HCT116 (cell line): ENCODE data around the gene TIMM13. TPM values are rescaled to one million over a fixed set of nuclear protein-coding genes. Genes with fewer than 3 reads are reported as not detected.

ENCODE experiments used
- ATAC-seq: fragments of 200-7000 bp; cut with Tn5 transposase; 2 replicates; pipeline ENCODE4 v1.9.1; 2020; ENCODE audit warnings: mild to moderate bottlenecking, moderate library complexity
- BruUV-seq: library from RNA; stranded (reverse); fragments of 400-500 nt; replicated peaks from 2 replicates; lab custom pipeline; 2021; lab: Mats Ljungman, UMichigan
- CTCF ChIA-PET: fragments of 300-600 bp; sonication (Branson Sonifier 250); formaldehyde crosslinking; loops from one replicate; lab custom pipeline; 2021; ENCODE audit warnings: antibody characterized with exemption; lab: Charles Lee
- POLR2A ChIA-PET: fragments of 300-600, 350-600 bp; sonication (Branson Sonifier 250); formaldehyde crosslinking; loops from one replicate; lab custom pipeline; 2021; ENCODE audit warnings: antibody characterized with exemption; lab: Charles Lee
- RAD21 ChIA-PET, 2 experiments: fragments of 300-600 bp; sonication (Branson Sonifier 250); formaldehyde crosslinking; loops; one replicate each; lab custom pipeline; 2023; ENCODE audit warnings: low total read pairs in 2 of 2; ENCODE audit not compliant: uncharacterized antibody in 2 of 2, unreplicated experiment in 2 of 2, low non-redundant PET in 1 of 2; lab: Charles Lee
- DNase-seq: peaks from one replicate; pipeline ENCODE4 v3.0.0-alpha.2; 2010; ENCODE audit warnings: low read depth, low spot score
- H2AFZ ChIP-seq: fragments of 200-600 bp; shearing (Covaris generic), sonication (generic); 2 replicates; pipeline ENCODE4 v1.6.1; 2017; ENCODE audit warnings: low read depth, mixed run types, mixed read lengths, antibody characterized with exemption, low read length; ENCODE audit not compliant: poor library complexity, severe bottlenecking
- H3K27ac ChIP-seq: 2 replicates; pipeline ENCODE4 v1.5.1; 2012; ENCODE audit warnings: low read depth, low read length
- H3K27me3 ChIP-seq: fragments of 200-600 bp; sonication (generic); 2 replicates; pipeline ENCODE4 v1.6.1; 2016; ENCODE audit warnings: mixed run types, low read length, mixed read lengths; ENCODE audit not compliant: insufficient read depth
- H3K36me3 ChIP-seq, 2 experiments: fragments of 200-500 bp in 1 of 2; fragments of 200-600 bp in 1 of 2; sonication (Bioruptor generic) in 1 of 2; sonication (generic) in 1 of 2; 2 replicates each; pipeline versions ENCODE4 v1.5.1 to v1.6.1; 2014 to 2016; ENCODE audit warnings: low read length in 2 of 2, inconsistent platforms in 1 of 2, mixed read lengths in 1 of 2, mixed run types in 1 of 2; ENCODE audit not compliant: insufficient read depth in 2 of 2, control insufficient read depth in 1 of 2
- H3K4me1 ChIP-seq, 2 experiments: fragments of 200-600 bp in 1 of 2; sonication (generic) in 1 of 2; 2 replicates each; pipeline versions ENCODE4 v1.5.1 to v1.6.1; 2012 to 2017; ENCODE audit warnings: low read length in 2 of 2, inconsistent platforms in 1 of 2, mild to moderate bottlenecking in 1 of 2, mixed read lengths in 1 of 2, mixed run types in 1 of 2, moderate library complexity in 1 of 2; ENCODE audit not compliant: insufficient read depth in 2 of 2, control insufficient read depth in 1 of 2
- H3K4me2 ChIP-seq: fragments of 200-600 bp; sonication (generic); 2 replicates; pipeline ENCODE4 v1.6.1; 2017; ENCODE audit warnings: mixed run types, low read length, mixed read lengths
- H3K4me3 ChIP-seq, 2 experiments: fragments of 200-600 bp in 1 of 2; sonication (generic) in 1 of 2; replicated peaks in 1 of 2; 2 replicates each; pipeline ENCODE4 v1.5.1; 2011 to 2016; ENCODE audit warnings: low read length in 2 of 2, control low read depth in 1 of 2, low read depth in 1 of 2, mild to moderate bottlenecking in 1 of 2, mixed read lengths in 1 of 2, mixed run types in 1 of 2
- H3K79me2 ChIP-seq: fragments of 200-600 bp; sonication (generic); 2 replicates; pipeline ENCODE4 v1.6.1; 2017; ENCODE audit warnings: mild to moderate bottlenecking, mixed run types, low read length, moderate library complexity, mixed read lengths; ENCODE audit not compliant: insufficient read depth
- H3K9ac ChIP-seq: fragments of 200-600 bp; sonication (generic); 2 replicates; pipeline ENCODE4 v1.6.1; 2016; ENCODE audit warnings: low read length, mixed read lengths
- H3K9me2 ChIP-seq: fragments of 200-600 bp; sonication (generic), shearing (Covaris generic); 2 replicates; pipeline ENCODE4 v1.6.1; 2017; ENCODE audit warnings: mixed run types, mild to moderate bottlenecking, moderate library complexity; ENCODE audit not compliant: insufficient read depth
- H3K9me3 ChIP-seq, 2 experiments: fragments of 200-500 bp in 1 of 2; fragments of 200-600 bp in 1 of 2; sonication (Bioruptor generic) in 1 of 2; sonication (generic) in 1 of 2; 2 replicates each; pipeline ENCODE4 v1.6.1; 2014 to 2017; ENCODE audit warnings: low read length in 2 of 2, mixed read lengths in 2 of 2, inconsistent platforms in 1 of 2, low read depth in 1 of 2, mild to moderate bottlenecking in 1 of 2, mixed run types in 1 of 2, moderate library complexity in 1 of 2; ENCODE audit not compliant: control insufficient read depth in 1 of 2, insufficient read depth in 1 of 2
- H4K20me1 ChIP-seq: fragments of 200-600 bp; sonication (generic), shearing (Covaris generic); 2 replicates; pipeline ENCODE4 v1.6.1; 2017; ENCODE audit warnings: mixed run types, mild to moderate bottlenecking, moderate library complexity; ENCODE audit not compliant: insufficient read depth
- CBX3 ChIP-seq: IDR thresholded peaks from 2 replicates; pipeline ENCODE4 v1.6.1; 2012; ENCODE audit warnings: low read depth
- CEBPB ChIP-seq: IDR thresholded peaks from 2 replicates; pipeline ENCODE4 v1.6.1; 2012; ENCODE audit warnings: low read depth
- EGR1 ChIP-seq: IDR thresholded peaks from 2 replicates; pipeline ENCODE4 v1.6.1; 2012; ENCODE audit warnings: low read depth
- ELF1 ChIP-seq: IDR thresholded peaks from 2 replicates; pipeline ENCODE4 v1.6.1; 2012; ENCODE audit warnings: low read depth, borderline replicate concordance
- EZH2 ChIP-seq: fragments of 200-600 bp; sonication (generic); IDR thresholded peaks from 2 replicates; pipeline ENCODE4 v1.6.1; 2017; ENCODE audit warnings: antibody characterized with exemption, mixed run types
- EZH2phosphoT487 ChIP-seq: fragments of 200-600 bp; IDR thresholded peaks from 2 replicates; pipeline ENCODE4 v1.6.1; 2018; ENCODE audit warnings: antibody characterized with exemption, borderline replicate concordance
- FOSL1 ChIP-seq: IDR thresholded peaks from 2 replicates; pipeline ENCODE4 v1.6.1; 2012; ENCODE audit warnings: low read depth
- JUND ChIP-seq: IDR thresholded peaks from 2 replicates; pipeline ENCODE4 v1.6.1; 2012
- POLR2AphosphoS5 ChIP-seq: IDR thresholded peaks from 2 replicates; pipeline ENCODE4 v1.6.1; 2011; ENCODE audit warnings: mild to moderate bottlenecking, low read depth, low read length, moderate library complexity
- RAD21 ChIP-seq: IDR thresholded peaks from 2 replicates; pipeline ENCODE4 v1.6.1; 2012; ENCODE audit warnings: low read depth, mild to moderate bottlenecking
- SIN3A ChIP-seq: IDR thresholded peaks from 2 replicates; pipeline ENCODE4 v1.6.1; 2012; ENCODE audit warnings: low read depth
- SP1 ChIP-seq: IDR thresholded peaks from 2 replicates; pipeline ENCODE4 v1.6.1; 2012; ENCODE audit warnings: low read depth
- SRF ChIP-seq: IDR thresholded peaks from 2 replicates; pipeline ENCODE4 v1.6.1; 2012; ENCODE audit warnings: low read depth
- TCF7L2 ChIP-seq: IDR thresholded peaks from 2 replicates; pipeline ENCODE4 v1.7.0; 2011; ENCODE audit warnings: borderline replicate concordance, inconsistent platforms; ENCODE audit not compliant: insufficient read depth, insufficient read length; ENCODE audit errors: extremely low read depth
- YY1 ChIP-seq: IDR thresholded peaks from 2 replicates; pipeline ENCODE4 v1.6.1; 2011; ENCODE audit warnings: low read length, low read depth, moderate library complexity, mild to moderate bottlenecking; ENCODE audit not compliant: insufficient replicate concordance; ENCODE audit errors: extremely low read depth
- ZFX ChIP-seq: fragments of 450-650 bp; IDR thresholded peaks from 2 replicates; pipeline ENCODE4 v1.6.1; 2017
- ZNF274 ChIP-seq: fragments of 200-500 bp; sonication (Bioruptor generic); IDR thresholded peaks from 2 replicates; pipeline ENCODE4 v1.6.1; 2014; ENCODE audit warnings: mild to moderate bottlenecking, low read depth, low read length, inconsistent platforms
- intact Hi-C: fragments of 100-400 bp; cut with micrococcal nuclease; formaldehyde crosslinking; loops from 2 replicates; pipeline ENCODE4 v1.10.0; 2022
- total RNA-seq: library from RNA; stranded (reverse); gene quantifications from one replicate; pipeline ENCODE4 v1.2.1, GENCODE V29; 2021; ENCODE audit not compliant: unreplicated experiment
- TF ChIP-seq, protein P1 (sequence below): IDR thresholded peaks from 2 replicates; pipeline ENCODE4 v1.6.1; 2012
- TF ChIP-seq, protein P2 (sequence below): IDR thresholded peaks from 2 replicates; pipeline ENCODE4 v1.6.1; 2012; ENCODE audit warnings: low read depth
- TF ChIP-seq, protein P3 (sequence below): IDR thresholded peaks from 2 replicates; pipeline ENCODE4 v1.6.1; 2012
- TF ChIP-seq, protein P4 (sequence below), 3 experiments: fragments of 200-600 bp in 1 of 3; sonication (generic) in 1 of 3; IDR thresholded peaks in 2 of 3; conservative IDR thresholded peaks in 1 of 3; 2 replicates each; pipeline ENCODE4 v1.5.1; 2012 to 2017; ENCODE audit warnings: low read depth in 2 of 3, low read length in 2 of 3, antibody characterized with exemption in 1 of 3, borderline replicate concordance in 1 of 3, control low read depth in 1 of 3, mild to moderate bottlenecking in 1 of 3, mixed read lengths in 1 of 3, mixed run types in 1 of 3, moderate library complexity in 1 of 3; ENCODE audit not compliant: insufficient read depth in 1 of 3

Gene TIMM13
- total RNA-seq, 1 experiment from 2014 or later = 151 TPM

DNA sequence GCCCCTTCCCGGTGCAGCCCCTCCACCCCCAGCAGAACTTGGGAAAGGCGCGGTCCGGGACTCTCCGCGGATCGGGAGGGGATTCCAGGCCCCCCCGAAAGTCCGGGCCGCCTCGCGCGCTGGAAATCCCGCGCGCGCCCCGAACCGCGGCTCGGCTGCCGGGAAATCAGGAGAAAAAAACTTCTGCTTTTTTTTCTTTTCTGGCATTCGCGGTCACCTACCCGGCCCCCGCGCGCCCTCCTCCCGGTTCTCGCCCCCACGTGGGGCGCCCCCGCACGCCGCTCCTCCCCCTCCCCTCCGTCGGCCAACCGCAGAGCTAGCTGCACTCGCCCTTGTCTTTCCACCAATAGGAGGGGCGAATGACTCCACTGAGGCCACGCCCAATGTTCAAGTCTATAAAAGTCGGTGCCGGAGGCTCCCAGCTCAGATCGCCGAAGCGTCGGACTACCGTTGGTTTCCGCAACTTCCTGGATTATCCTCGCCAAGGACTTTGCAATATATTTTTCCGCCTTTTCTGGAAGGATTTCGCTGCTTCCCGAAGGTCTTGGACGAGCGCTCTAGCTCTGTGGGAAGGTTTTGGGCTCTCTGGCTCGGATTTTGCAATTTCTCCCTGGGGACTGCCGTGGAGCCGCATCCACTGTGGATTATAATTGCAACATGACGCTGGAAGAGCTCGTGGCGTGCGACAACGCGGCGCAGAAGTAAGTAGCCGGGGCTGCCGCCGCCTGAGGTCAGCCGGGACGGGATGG, 48.5 kb upstream of the TIMM13 start, which contains the start of gene GADD45B:
Gene GADD45B, plus strand, starts transcription at position 426 of the 749 bp plus-strand sequence. Its CDS starts 232 bp downstream, at position 658.
- DNase-seq (peak; percentile 95), ATAC-seq (peak; percentile 73)
- Histone ChIP-seq H2AFZ (peak within 1 kb of the TSS; percentile 17), H3K4me3 (peak within 1 kb of the TSS; percentile 96 to 99), H3K4me1 (peaks cover 18 to 45% of the 10 kb centered on the region in 2 experiments), H3K27me3 (no peaks in the 10 kb centered on the region), H3K79me2 (peaks cover 24% of the 10 kb centered on the region), H3K36me3 (peaks cover 2 to 20% of the 10 kb centered on the region in 2 experiments; a peak in 1 of 4 replicates), H3K9me3 (no peaks in the 10 kb centered on the region), H3K9me2 (no peaks in the 10 kb centered on the region), H4K20me1 (peaks cover 14% of the 10 kb centered on the region; the same call in 1 of the 2 replicates), H3K27ac (peak within 1 kb of the TSS; percentile 78), H3K9ac (peak within 1 kb of the TSS; percentile 93), H3K4me2 (peak within 1 kb of the TSS; percentile 98)
- CTCF ChIA-PET = interaction anchor here (0.7 to 3.0 kb wide), 9 partner anchors 13 to 143 kb away, joined by 3 to 24 read pairs (median 3); no protein-coding TSS in a partner anchor
- RAD21 ChIA-PET = interaction anchor here (0.7 to 2.4 kb wide), 14 partner anchors 15 to 138 kb away, joined by 3 to 11 read pairs (median 5); no protein-coding TSS in a partner anchor
- no TSS peak for BruUV-seq
- POLR2A ChIA-PET = interaction anchor here (0.5 to 4.0 kb wide), 51 partner anchors 9 to 578 kb away, joined by 3 to 91 read pairs (median 6); partner anchors contain the start of genes LMNB2, LSM7, SGTA and TIMM13
- intact Hi-C loops = loop anchor here (1.0 kb wide), 2 partner anchors 49 to 103 kb away; no protein-coding TSS in a partner anchor
- TF ChIP-seq, protein P1, sequence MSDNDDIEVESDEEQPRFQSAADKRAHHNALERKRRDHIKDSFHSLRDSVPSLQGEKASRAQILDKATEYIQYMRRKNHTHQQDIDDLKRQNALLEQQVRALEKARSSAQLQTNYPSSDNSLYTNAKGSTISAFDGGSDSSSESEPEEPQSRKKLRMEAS = peak; percentile 46
- TF ChIP-seq SP1 = peak; percentile 87
- no peak for TF ChIP-seq ZNF274
- no peak for TF ChIP-seq TCF7L2
- TF ChIP-seq, protein P2, sequence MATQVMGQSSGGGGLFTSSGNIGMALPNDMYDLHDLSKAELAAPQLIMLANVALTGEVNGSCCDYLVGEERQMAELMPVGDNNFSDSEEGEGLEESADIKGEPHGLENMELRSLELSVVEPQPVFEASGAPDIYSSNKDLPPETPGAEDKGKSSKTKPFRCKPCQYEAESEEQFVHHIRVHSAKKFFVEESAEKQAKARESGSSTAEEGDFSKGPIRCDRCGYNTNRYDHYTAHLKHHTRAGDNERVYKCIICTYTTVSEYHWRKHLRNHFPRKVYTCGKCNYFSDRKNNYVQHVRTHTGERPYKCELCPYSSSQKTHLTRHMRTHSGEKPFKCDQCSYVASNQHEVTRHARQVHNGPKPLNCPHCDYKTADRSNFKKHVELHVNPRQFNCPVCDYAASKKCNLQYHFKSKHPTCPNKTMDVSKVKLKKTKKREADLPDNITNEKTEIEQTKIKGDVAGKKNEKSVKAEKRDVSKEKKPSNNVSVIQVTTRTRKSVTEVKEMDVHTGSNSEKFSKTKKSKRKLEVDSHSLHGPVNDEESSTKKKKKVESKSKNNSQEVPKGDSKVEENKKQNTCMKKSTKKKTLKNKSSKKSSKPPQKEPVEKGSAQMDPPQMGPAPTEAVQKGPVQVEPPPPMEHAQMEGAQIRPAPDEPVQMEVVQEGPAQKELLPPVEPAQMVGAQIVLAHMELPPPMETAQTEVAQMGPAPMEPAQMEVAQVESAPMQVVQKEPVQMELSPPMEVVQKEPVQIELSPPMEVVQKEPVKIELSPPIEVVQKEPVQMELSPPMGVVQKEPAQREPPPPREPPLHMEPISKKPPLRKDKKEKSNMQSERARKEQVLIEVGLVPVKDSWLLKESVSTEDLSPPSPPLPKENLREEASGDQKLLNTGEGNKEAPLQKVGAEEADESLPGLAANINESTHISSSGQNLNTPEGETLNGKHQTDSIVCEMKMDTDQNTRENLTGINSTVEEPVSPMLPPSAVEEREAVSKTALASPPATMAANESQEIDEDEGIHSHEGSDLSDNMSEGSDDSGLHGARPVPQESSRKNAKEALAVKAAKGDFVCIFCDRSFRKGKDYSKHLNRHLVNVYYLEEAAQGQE = no peak
- TF ChIP-seq CEBPB = no peak
- TF ChIP-seq, protein P3, sequence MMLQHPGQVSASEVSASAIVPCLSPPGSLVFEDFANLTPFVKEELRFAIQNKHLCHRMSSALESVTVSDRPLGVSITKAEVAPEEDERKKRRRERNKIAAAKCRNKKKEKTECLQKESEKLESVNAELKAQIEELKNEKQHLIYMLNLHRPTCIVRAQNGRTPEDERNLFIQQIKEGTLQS = no peak
- no peak for TF ChIP-seq CBX3
- no peak for TF ChIP-seq FOSL1
- peak; percentile 98 for TF ChIP-seq SIN3A
- peak; percentile 25 for TF ChIP-seq JUND
- no peak for TF ChIP-seq ELF1
- peak; percentile 100 for TF ChIP-seq POLR2AphosphoS5
- TF ChIP-seq, protein P4, sequence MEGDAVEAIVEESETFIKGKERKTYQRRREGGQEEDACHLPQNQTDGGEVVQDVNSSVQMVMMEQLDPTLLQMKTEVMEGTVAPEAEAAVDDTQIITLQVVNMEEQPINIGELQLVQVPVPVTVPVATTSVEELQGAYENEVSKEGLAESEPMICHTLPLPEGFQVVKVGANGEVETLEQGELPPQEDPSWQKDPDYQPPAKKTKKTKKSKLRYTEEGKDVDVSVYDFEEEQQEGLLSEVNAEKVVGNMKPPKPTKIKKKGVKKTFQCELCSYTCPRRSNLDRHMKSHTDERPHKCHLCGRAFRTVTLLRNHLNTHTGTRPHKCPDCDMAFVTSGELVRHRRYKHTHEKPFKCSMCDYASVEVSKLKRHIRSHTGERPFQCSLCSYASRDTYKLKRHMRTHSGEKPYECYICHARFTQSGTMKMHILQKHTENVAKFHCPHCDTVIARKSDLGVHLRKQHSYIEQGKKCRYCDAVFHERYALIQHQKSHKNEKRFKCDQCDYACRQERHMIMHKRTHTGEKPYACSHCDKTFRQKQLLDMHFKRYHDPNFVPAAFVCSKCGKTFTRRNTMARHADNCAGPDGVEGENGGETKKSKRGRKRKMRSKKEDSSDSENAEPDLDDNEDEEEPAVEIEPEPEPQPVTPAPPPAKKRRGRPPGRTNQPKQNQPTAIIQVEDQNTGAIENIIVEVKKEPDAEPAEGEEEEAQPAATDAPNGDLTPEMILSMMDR (IDR thresholded peaks at IDR 0.05 in 2 of 3, conservative IDR thresholded peaks at IDR 0.05 in 1 of 3; ENCODE audit: borderline replicate concordance in 1 of 3, insufficient read depth in 1 of 3, low read depth in 2 of 3, low read length in 2 of 3) = no peak
- TF ChIP-seq EZH2phosphoT487 = no peak
- no peak for TF ChIP-seq YY1
- TF ChIP-seq ZFX = no peak
- no peak for TF ChIP-seq EZH2
- no peak for TF ChIP-seq SRF
- TF ChIP-seq EGR1 = peak; percentile 98
- peak; percentile 54 for TF ChIP-seq RAD21
